OCI-LY3 (cell line): ENCODE data around the gene LRRC53.

Experiments
- H2AFZ ChIP-seq: fragments of 200-600, 300-600 bp; shearing (Covaris generic); 2 replicates; pipeline ENCODE4 v1.6.0; 2014; ENCODE audit warnings: antibody characterized with exemption, low read depth, low read length
- H3K27ac ChIP-seq: fragments of 200-600, 300-600 bp; sonication (generic); 2 replicates; pipeline ENCODE4 v1.5.1; 2014; ENCODE audit warnings: mild to moderate bottlenecking, low read length, moderate library complexity, mixed read lengths
- H3K27me3 ChIP-seq: fragments of 200-600, 300-600 bp; sonication (generic); 2 replicates; pipeline ENCODE4 v1.6.1; 2014; ENCODE audit warnings: low read depth, low read length, mixed read lengths
- H3K36me3 ChIP-seq: fragments of 200-600, 300-600 bp; sonication (generic); replicated peaks from 2 replicates; pipeline ENCODE3; 2014; ENCODE audit warnings: low read depth, low read length, mixed read lengths
- H3K4me1 ChIP-seq: fragments of 300-600, 200-600 bp; sonication (generic); 2 replicates; pipeline ENCODE4 v1.6.1; 2014; ENCODE audit warnings: low read length, mixed read lengths
- H3K4me2 ChIP-seq: fragments of 200-600, 300-600 bp; sonication (generic); 2 replicates; pipeline ENCODE4 v1.6.1; 2014; ENCODE audit warnings: low read length, mixed read lengths
- H3K4me3 ChIP-seq: fragments of 300-600, 200-600 bp; sonication (generic); 2 replicates; pipeline ENCODE4 v1.5.1; 2014; ENCODE audit warnings: antibody characterized with exemption, mild to moderate bottlenecking, low read length, moderate library complexity
- H3K79me2 ChIP-seq: fragments of 300-600, 200-600 bp; shearing (Covaris generic); 2 replicates; pipeline ENCODE4 v1.6.1; 2014; ENCODE audit warnings: mild to moderate bottlenecking, low read length, mixed read lengths
- H3K9ac ChIP-seq: fragments of 300-600, 200-600 bp; shearing (Covaris generic); 2 replicates; pipeline ENCODE4 v1.6.0; 2014; ENCODE audit warnings: mild to moderate bottlenecking, low read length, moderate library complexity
- H3K9me3 ChIP-seq: fragments of 200-600, 300-600 bp; shearing (Covaris generic); 2 replicates; pipeline ENCODE4 v1.6.1; 2014; ENCODE audit warnings: low read length, mixed read lengths; ENCODE audit not compliant: insufficient read depth
- H4K20me1 ChIP-seq: fragments of 200-600, 300-600 bp; sonication (generic); 2 replicates; pipeline ENCODE4 v1.6.1; 2016; ENCODE audit warnings: low read length, mixed read lengths; ENCODE audit not compliant: insufficient read depth
- CTCF ChIP-seq: fragments of 200-600, 300-600 bp; sonication (generic); IDR thresholded peaks from 2 replicates; pipeline ENCODE4 v1.5.1; 2014; ENCODE audit warnings: antibody characterized with exemption, low read length, low read depth
- EZH2phosphoT487 ChIP-seq: fragments of 200-600 bp; shearing (Covaris generic); IDR thresholded peaks from 2 replicates; pipeline ENCODE4 v1.6.1; 2018; ENCODE audit warnings: antibody characterized with exemption, mixed run types, low read depth

Gene LRRC53

GRCh38 chr1:74504125-74504932 is 8.1 kb downstream of the LRRC53 start:
- Histone ChIP-seq H3K36me3 (no peaks in the 10 kb centered on the region), H3K4me3 (peak overlapping the region; percentile 37; the same call in 1 of the 2 replicates), H3K9me3 (no peaks in the 10 kb centered on the region), H2AFZ (no peak overlapping the region), H3K27ac (no peak overlapping the region), H3K27me3 (no peaks in the 10 kb centered on the region), H3K79me2 (no peaks in the 10 kb centered on the region), H3K4me1 (peaks cover 14% of the 10 kb centered on the region), H3K9ac (no peak overlapping the region), H4K20me1 (peaks cover 3% of the 10 kb centered on the region; the same call in 1 of the 2 replicates), H3K4me2 (peak overlapping the region; percentile 58)
- TF ChIP-seq EZH2phosphoT487, result no peak
- TF ChIP-seq CTCF, result peak; percentile 74

- H3K9me3 ChIP-seq, result no peaks in the 10 kb centered on the region
- H2AFZ ChIP-seq, result no peak overlapping the region
- no peak for TF ChIP-seq CTCF
- no peak for TF ChIP-seq EZH2phosphoT487
- H4K20me1 ChIP-seq, result peaks cover 3% of the 10 kb centered on the region; the same call in 1 of the 2 replicates
- H3K36me3 ChIP-seq, result no peaks in the 10 kb centered on the region
- peak overlapping the region; percentile 32; the same call in 1 of the 2 replicates for H3K4me3 ChIP-seq
- H3K79me2 ChIP-seq, result no peaks in the 10 kb centered on the region
- no peak overlapping the region for H3K27ac ChIP-seq
- H3K4me1 ChIP-seq, result peaks cover 14% of the 10 kb centered on the region
- peak overlapping the region; percentile 57 for H3K4me2 ChIP-seq
- no peaks in the 10 kb centered on the region for H3K27me3 ChIP-seq
- no peak overlapping the region for H3K9ac ChIP-seq
These were observed 9.6 kb downstream of the LRRC53 start for GRCh38 chr1:74502858-74503257.

GRCh38 chr1:74502432-74502831 is 10.0 kb downstream of the LRRC53 start:
- H3K9ac ChIP-seq, result no peak overlapping the region
- TF ChIP-seq EZH2phosphoT487, result no peak
- no peak for TF ChIP-seq CTCF
- no peak overlapping the region for H2AFZ ChIP-seq
- H3K9me3 ChIP-seq, result no peaks in the 10 kb centered on the region
- peaks cover 14% of the 10 kb centered on the region for H3K4me1 ChIP-seq
- peaks cover 3% of the 10 kb centered on the region; the same call in 1 of the 2 replicates for H4K20me1 ChIP-seq
- H3K4me2 ChIP-seq, result peak overlapping the region; percentile 57
- no peaks in the 10 kb centered on the region for H3K79me2 ChIP-seq
- no peaks in the 10 kb centered on the region for H3K27me3 ChIP-seq
- H3K36me3 ChIP-seq, result no peaks in the 10 kb centered on the region
- H3K27ac ChIP-seq, result no peak overlapping the region
- peak overlapping the region; percentile 32; the same call in 1 of the 2 replicates for H3K4me3 ChIP-seq

GRCh38 chr1:74498901-74499300 is 13.5 kb downstream of the LRRC53 start:
- H3K4me1 ChIP-seq, result peaks cover 13% of the 10 kb centered on the region
- TF ChIP-seq EZH2phosphoT487 (no peak), CTCF (no peak)
- H3K4me3 ChIP-seq, result no peak overlapping the region
- no peak overlapping the region for H3K4me2 ChIP-seq
- H3K27ac ChIP-seq, result no peak overlapping the region
- H4K20me1 ChIP-seq, result peaks cover 3% of the 10 kb centered on the region; the same call in 1 of the 2 replicates
- H2AFZ ChIP-seq, result no peak overlapping the region
- no peaks in the 10 kb centered on the region for H3K79me2 ChIP-seq
- H3K36me3 ChIP-seq, result no peaks in the 10 kb centered on the region
- no peaks in the 10 kb centered on the region for H3K9me3 ChIP-seq
- no peak overlapping the region for H3K9ac ChIP-seq
- H3K27me3 ChIP-seq, result no peaks in the 10 kb centered on the region
